CD14-positive monocyte (primary cell): ENCODE measurements around the gene RFLNA. TPM values are rescaled to one million over a fixed set of nuclear protein-coding genes. Genes with fewer than 3 reads are reported as not detected.

ENCODE experiments used
- DNase-seq, 3 donors: peaks; one replicate each; pipeline ENCODE4 v3.0.0-alpha.2; 2011 to 2022
- H2AFZ ChIP-seq: 2 replicates; pipeline ENCODE4 v1.6.0; 2012; ENCODE audit warnings: mild to moderate bottlenecking, low read depth, low read length, inconsistent platforms; ENCODE audit not compliant: insufficient read depth, poor library complexity, severe bottlenecking
- H3K27ac ChIP-seq, 2 donors: 1 replicate in 1 of 2; 2 replicates in 1 of 2; pipeline ENCODE4 v1.5.1; 2012 to 2013; ENCODE audit warnings: low read length in 2 of 2, control low read depth in 1 of 2, inconsistent platforms in 1 of 2, low read depth in 1 of 2, mild to moderate bottlenecking in 1 of 2
- H3K27me3 ChIP-seq, 2 donors: one replicate each; pipeline versions ENCODE4 v1.6.0 to v1.6.1; 2011 to 2013; ENCODE audit warnings: low read length in 2 of 2; ENCODE audit not compliant: control insufficient read depth in 2 of 2, insufficient read depth in 2 of 2
- H3K36me3 ChIP-seq, 2 donors: replicated peaks in 1 of 2; 1 replicate in 1 of 2; 2 replicates in 1 of 2; pipeline versions ENCODE4 v1.5.1 to v1.6.1; 2012 to 2013; ENCODE audit warnings: low read length in 2 of 2, control low read depth in 1 of 2, inconsistent platforms in 1 of 2, mild to moderate bottlenecking in 1 of 2; ENCODE audit not compliant: insufficient read depth in 2 of 2, control insufficient read depth in 1 of 2
- H3K4me1 ChIP-seq, 2 donors: 1 replicate in 1 of 2; 2 replicates in 1 of 2; pipeline versions ENCODE4 v1.5.1 to v1.6.1; 2012 to 2013; ENCODE audit warnings: low read length in 2 of 2, control low read depth in 1 of 2, inconsistent platforms in 1 of 2, mild to moderate bottlenecking in 1 of 2, moderate library complexity in 1 of 2; ENCODE audit not compliant: insufficient read depth in 2 of 2, control insufficient read depth in 1 of 2
- H3K4me2 ChIP-seq: replicated peaks from 2 replicates; pipeline ENCODE3; 2012; ENCODE audit warnings: low read length, moderate library complexity, mild to moderate bottlenecking; ENCODE audit not compliant: poor library complexity, severe bottlenecking; ENCODE audit errors: extremely low read depth
- H3K4me3 ChIP-seq, 3 experiments: fragments of 200-600 bp in 1 of 3; sonication (generic) in 1 of 3; replicated peaks in 1 of 3; 1 replicate in 2 of 3; 2 replicates in 1 of 3; pipeline ENCODE4 v1.5.1; 2011 to 2013; ENCODE audit warnings: low read length in 3 of 3, mild to moderate bottlenecking in 3 of 3, control low read depth in 2 of 3, low read depth in 2 of 3, inconsistent platforms in 1 of 3, moderate library complexity in 1 of 3
- H3K79me2 ChIP-seq: 2 replicates; pipeline ENCODE4 v1.6.0; 2012; ENCODE audit warnings: mild to moderate bottlenecking, control low read depth, inconsistent platforms, low read length, moderate library complexity; ENCODE audit not compliant: insufficient read depth
- H3K9ac ChIP-seq: 2 replicates; pipeline ENCODE4 v1.6.0; 2017; ENCODE audit warnings: low read length, mild to moderate bottlenecking; ENCODE audit not compliant: insufficient read depth, poor library complexity, severe bottlenecking
- H3K9me3 ChIP-seq, 2 donors: replicated peaks in 1 of 2; 1 replicate in 1 of 2; 2 replicates in 1 of 2; pipeline versions ENCODE4 v1.5.1 to v1.6.1; 2012 to 2013; ENCODE audit warnings: low read length in 2 of 2, control low read depth in 1 of 2; ENCODE audit not compliant: control insufficient read depth in 1 of 2, insufficient read depth in 1 of 2
- H4K20me1 ChIP-seq: 2 replicates; pipeline ENCODE4 v1.6.0; 2012; ENCODE audit warnings: mild to moderate bottlenecking, low read length, control low read depth, moderate library complexity; ENCODE audit not compliant: insufficient read depth
- H3K27ac Mint-ChIP-seq, 7 donors: one replicate each; pipeline ENCODE4 v1.8.0; 2020; ENCODE audit warnings: mild to moderate bottlenecking in 7 of 7, mixed read lengths in 7 of 7, moderate library complexity in 6 of 7, inconsistent platforms in 2 of 7
- H3K27me3 Mint-ChIP-seq, 3 donors: one replicate each; pipeline ENCODE4 v1.8.0; 2021 to 2022; ENCODE audit warnings: low read depth in 3 of 3, mild to moderate bottlenecking in 3 of 3, mixed read lengths in 3 of 3, moderate library complexity in 3 of 3, inconsistent platforms in 1 of 3
- H3K36me3 Mint-ChIP-seq, 2 donors: one replicate each; pipeline ENCODE4 v1.8.0; 2020; ENCODE audit warnings: mixed read lengths in 2 of 2, inconsistent platforms in 1 of 2, mild to moderate bottlenecking in 1 of 2
- H3K4me1 Mint-ChIP-seq: one replicate; pipeline ENCODE4 v1.8.0; 2020; ENCODE audit warnings: mild to moderate bottlenecking, mixed read lengths
- H3K4me3 Mint-ChIP-seq, 2 donors: one replicate each; pipeline ENCODE4 v1.8.0; 2020; ENCODE audit warnings: mild to moderate bottlenecking in 2 of 2, mixed read lengths in 2 of 2, moderate library complexity in 1 of 2
- H3K9me3 Mint-ChIP-seq, 7 donors: one replicate each; pipeline ENCODE4 v1.8.0; 2020 to 2022; ENCODE audit warnings: mixed read lengths in 7 of 7, mild to moderate bottlenecking in 6 of 7, moderate library complexity in 6 of 7, inconsistent platforms in 2 of 7
- WGBS: methylation state at CpG from one replicate; pipeline ENCODE4 v1.1.5; 2013; ENCODE audit warnings: missing lambda C conversion rate; ENCODE audit not compliant: insufficient coverage; 5-methylcytosine and 5-hydroxymethylcytosine counted together
- intact Hi-C, 2 donors: fragments of 100-400 bp; cut with micrococcal nuclease; formaldehyde crosslinking; loops; one replicate each; pipeline versions ENCODE4 v1.15.0 to v1.15.1; 2023
- polyA plus RNA-seq, 3 donors: library from polyadenylated mRNA; depleted of rRNA in 1 of 3; unstranded in 2 of 3; stranded (reverse) in 1 of 3; fragments of 300-500 nt in 2 of 3; fragments of >200 nt in 1 of 3; fragmentation: Illumina TruSeq in 2 of 3; gene quantifications; 1 replicate in 2 of 3; 2 replicates in 1 of 3; pipeline ENCODE4 v1.2.3, GENCODE V29; 2012 to 2021
- TF ChIP-seq, protein P1 (sequence below): fragments of 200-600 bp; IDR thresholded peaks from one replicate; pipeline ENCODE4 v1.8.0; 2022; ENCODE audit warnings: antibody characterized with exemption, mild to moderate bottlenecking

RFLNA gene
- polyA plus RNA-seq, 3 donors: not detected

DNA sequence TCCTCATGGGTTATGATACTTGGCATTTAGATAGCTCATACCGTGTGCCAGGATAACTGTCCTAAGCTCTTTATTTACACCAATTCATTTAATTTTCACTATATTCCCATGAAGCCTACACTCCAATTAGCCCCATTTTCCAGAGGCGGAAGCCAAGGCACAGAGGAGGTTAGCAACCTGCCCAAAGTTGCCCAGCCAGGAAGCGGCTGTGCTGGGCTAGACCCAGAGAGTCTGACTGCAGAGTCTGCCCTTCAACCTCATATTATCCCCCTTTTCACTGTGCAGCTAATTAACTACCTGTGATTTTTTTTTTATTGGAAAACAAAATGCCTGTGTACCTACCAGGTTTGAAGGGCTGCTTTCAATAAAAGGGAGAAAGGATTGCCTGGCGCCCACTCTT lies 2.5 kb downstream of the RFLNA start:
- no peak overlapping the region for H3K4me2 ChIP-seq
- Mint-ChIP-seq H3K9me3 (peaks cover 0 to 18% (median 3%) of the 10 kb centered on the region in 7 donors), H3K4me3 (peak overlapping the region in 1 of 2 donors; percentile 78), H3K27me3 (peaks cover 33 to 45% (median 44%) of the 10 kb centered on the region in 3 donors), H3K36me3 (no peaks in the 10 kb centered on the region), H3K27ac (no peak overlapping the region), H3K4me1 (peaks cover 13% of the 10 kb centered on the region)
- peaks cover 17 to 44% of the 10 kb centered on the region in 2 donors for H3K27me3 ChIP-seq
- H3K36me3 ChIP-seq: no peaks in the 10 kb centered on the region
- TF ChIP-seq, protein P1, sequence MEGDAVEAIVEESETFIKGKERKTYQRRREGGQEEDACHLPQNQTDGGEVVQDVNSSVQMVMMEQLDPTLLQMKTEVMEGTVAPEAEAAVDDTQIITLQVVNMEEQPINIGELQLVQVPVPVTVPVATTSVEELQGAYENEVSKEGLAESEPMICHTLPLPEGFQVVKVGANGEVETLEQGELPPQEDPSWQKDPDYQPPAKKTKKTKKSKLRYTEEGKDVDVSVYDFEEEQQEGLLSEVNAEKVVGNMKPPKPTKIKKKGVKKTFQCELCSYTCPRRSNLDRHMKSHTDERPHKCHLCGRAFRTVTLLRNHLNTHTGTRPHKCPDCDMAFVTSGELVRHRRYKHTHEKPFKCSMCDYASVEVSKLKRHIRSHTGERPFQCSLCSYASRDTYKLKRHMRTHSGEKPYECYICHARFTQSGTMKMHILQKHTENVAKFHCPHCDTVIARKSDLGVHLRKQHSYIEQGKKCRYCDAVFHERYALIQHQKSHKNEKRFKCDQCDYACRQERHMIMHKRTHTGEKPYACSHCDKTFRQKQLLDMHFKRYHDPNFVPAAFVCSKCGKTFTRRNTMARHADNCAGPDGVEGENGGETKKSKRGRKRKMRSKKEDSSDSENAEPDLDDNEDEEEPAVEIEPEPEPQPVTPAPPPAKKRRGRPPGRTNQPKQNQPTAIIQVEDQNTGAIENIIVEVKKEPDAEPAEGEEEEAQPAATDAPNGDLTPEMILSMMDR: no peak
- no peak for DNase-seq
- no peak overlapping the region for H3K27ac ChIP-seq
- no peaks in the 10 kb centered on the region for H4K20me1 ChIP-seq
- intact Hi-C loops: no loop called here
- peaks cover 8 to 16% of the 10 kb centered on the region in 2 donors for H3K4me1 ChIP-seq
- H3K79me2 ChIP-seq: no peaks in the 10 kb centered on the region
- no peak overlapping the region for H2AFZ ChIP-seq
- H3K4me3 ChIP-seq: no peak overlapping the region
- H3K9ac ChIP-seq: no peak overlapping the region
- 100% methylated on average over 2 of the region's 4 CpGs for WGBS
- H3K9me3 ChIP-seq: no peaks in the 10 kb centered on the region

DNA sequence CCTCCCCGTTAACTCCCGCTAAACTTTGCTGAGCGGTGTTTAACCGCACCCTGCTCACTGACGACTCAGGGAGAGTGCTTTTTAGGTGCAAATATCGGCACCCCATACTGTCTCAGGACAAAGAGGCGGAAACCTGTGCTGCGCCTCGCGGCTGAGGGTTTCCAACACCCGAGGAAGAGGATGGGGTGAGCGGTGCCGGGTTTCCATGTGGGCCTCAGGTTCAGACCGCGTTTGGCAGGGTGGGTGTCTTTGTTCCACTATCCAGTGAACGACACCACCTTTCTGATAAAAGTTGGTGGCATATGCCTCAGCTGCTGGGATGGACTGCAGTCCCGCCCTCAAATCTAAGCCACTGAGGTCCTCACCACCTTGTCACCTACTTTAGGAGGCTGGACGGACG lies 3.0 kb downstream of the RFLNA start:
- Histone ChIP-seq H3K79me2 (no peaks in the 10 kb centered on the region), H3K36me3 (no peaks in the 10 kb centered on the region), H3K4me3 (no peak overlapping the region), H3K9me3 (no peaks in the 10 kb centered on the region), H2AFZ (no peak overlapping the region), H3K27me3 (peaks cover 17 to 44% of the 10 kb centered on the region in 2 donors), H3K9ac (no peak overlapping the region), H3K4me1 (peaks cover 8 to 16% of the 10 kb centered on the region in 2 donors), H3K4me2 (no peak overlapping the region), H3K27ac (no peak overlapping the region), H4K20me1 (no peaks in the 10 kb centered on the region)
- intact Hi-C loops: no loop called here
- Mint-ChIP-seq H3K27me3 (peaks cover 33 to 45% (median 44%) of the 10 kb centered on the region in 3 donors), H3K36me3 (no peaks in the 10 kb centered on the region), H3K4me3 (no peak overlapping the region), H3K4me1 (peaks cover 13% of the 10 kb centered on the region), H3K27ac (no peak overlapping the region), H3K9me3 (peaks cover 0 to 18% (median 3%) of the 10 kb centered on the region in 7 donors)
- TF ChIP-seq, protein P1: no peak
- WGBS: 93% methylated on average over 19 of the region's 19 CpGs
- no peak for DNase-seq
